Measurements from ENCODE around the gene ADAMTS17.
A peak's percentile ranks its signal among the peaks of the same experiment; 100 is the strongest.

Gene ADAMTS17

DNA sequence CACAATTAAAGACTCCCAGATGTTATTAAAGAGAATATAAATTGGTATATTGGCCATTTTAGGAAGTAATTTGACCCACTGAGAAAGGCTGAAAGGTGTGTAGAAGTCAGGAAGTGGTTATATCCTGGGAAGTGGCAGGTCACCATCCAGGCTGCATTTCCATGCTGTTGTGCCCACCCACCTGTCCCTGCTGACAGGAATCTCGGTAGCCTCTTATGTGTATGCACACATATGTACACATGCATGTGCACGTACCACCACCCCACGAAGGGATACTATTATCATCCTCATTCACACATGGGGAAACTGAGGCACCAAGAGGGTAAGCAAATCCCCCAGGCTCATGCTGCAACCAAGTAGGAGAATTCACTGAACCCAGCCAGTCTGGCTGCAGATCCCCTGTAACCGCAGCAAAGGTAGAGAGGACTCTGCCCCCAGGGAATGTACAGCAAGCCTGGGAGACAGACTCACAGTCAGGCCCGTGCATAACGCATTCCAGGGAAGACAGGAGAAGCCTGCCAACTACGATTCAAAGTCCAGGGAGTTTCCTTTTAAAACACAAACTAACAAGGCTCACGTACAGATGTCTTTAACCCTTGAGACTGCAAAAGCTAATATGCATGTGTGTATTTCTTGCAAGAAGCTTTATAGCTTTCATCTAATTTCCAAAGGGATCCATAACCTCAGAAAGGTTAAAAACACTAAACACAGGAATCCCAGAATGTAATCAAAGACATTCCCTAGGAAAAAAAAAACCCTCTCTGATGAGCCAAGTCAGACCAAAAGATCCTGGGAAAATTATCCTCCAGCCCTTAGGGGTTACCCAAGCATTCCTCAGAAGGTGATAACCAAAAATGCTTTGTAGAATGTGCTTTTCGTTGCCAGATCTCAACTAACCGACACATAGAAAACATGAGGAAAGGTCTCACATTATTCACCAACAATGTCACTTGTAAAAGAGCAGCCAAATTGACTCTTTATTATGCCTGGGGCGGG, 129.6 kb downstream of the ADAMTS17 start:
- H3K9ac ChIP-seq (ENCODE audit: low read depth, low read length) = no peak overlapping the region
- no peaks in the 10 kb centered on the region for H3K27me3 ChIP-seq (ENCODE audit: insufficient read depth, low read length, poor library complexity)
- no peak overlapping the region for H3K4me3 ChIP-seq (ENCODE audit: low read depth in 1 of 2, low read length in 2 of 2)
- H3K4me1 ChIP-seq (ENCODE audit: insufficient read depth, low read length) = no peaks in the 10 kb centered on the region
- ATAC-seq (ENCODE audit: insufficient read depth, low read depth) (no peak), DNase-seq (no peak)
- no peak overlapping the region for H2AFZ ChIP-seq (ENCODE audit: low read depth, low read length)
- H3K9me3 ChIP-seq (ENCODE audit: insufficient read depth, low read length, severe bottlenecking) = no peaks in the 10 kb centered on the region
- TF ChIP-seq EZH2 (IDR thresholded peaks at IDR 0.05; ENCODE audit: borderline replicate concordance, low read depth, low read length, severe bottlenecking) = no peak
- TF ChIP-seq, protein P1, sequence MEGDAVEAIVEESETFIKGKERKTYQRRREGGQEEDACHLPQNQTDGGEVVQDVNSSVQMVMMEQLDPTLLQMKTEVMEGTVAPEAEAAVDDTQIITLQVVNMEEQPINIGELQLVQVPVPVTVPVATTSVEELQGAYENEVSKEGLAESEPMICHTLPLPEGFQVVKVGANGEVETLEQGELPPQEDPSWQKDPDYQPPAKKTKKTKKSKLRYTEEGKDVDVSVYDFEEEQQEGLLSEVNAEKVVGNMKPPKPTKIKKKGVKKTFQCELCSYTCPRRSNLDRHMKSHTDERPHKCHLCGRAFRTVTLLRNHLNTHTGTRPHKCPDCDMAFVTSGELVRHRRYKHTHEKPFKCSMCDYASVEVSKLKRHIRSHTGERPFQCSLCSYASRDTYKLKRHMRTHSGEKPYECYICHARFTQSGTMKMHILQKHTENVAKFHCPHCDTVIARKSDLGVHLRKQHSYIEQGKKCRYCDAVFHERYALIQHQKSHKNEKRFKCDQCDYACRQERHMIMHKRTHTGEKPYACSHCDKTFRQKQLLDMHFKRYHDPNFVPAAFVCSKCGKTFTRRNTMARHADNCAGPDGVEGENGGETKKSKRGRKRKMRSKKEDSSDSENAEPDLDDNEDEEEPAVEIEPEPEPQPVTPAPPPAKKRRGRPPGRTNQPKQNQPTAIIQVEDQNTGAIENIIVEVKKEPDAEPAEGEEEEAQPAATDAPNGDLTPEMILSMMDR (IDR thresholded peaks at IDR 0.05; ENCODE audit: borderline replicate concordance, extremely low read depth, low read length, poor library complexity, severe bottlenecking) = no peak
- H3K79me2 ChIP-seq (ENCODE audit: insufficient read depth, low read length) = peaks cover 55% of the 10 kb centered on the region
- 0 out of 2 replicates have a peak overlapping the region, but pooled peaks have one; percentile 26 for H3K27ac ChIP-seq (ENCODE audit: low read length)
- peaks cover 65% of the 10 kb centered on the region for H3K36me3 ChIP-seq (ENCODE audit: insufficient read depth, low read length)
- H4K20me1 ChIP-seq (ENCODE audit: insufficient read depth, low read length) = peaks cover 13% of the 10 kb centered on the region; the same call in 1 of the 2 replicates
- no peak overlapping the region for H3K4me2 ChIP-seq (ENCODE audit: insufficient read depth, low read length)

DNA sequence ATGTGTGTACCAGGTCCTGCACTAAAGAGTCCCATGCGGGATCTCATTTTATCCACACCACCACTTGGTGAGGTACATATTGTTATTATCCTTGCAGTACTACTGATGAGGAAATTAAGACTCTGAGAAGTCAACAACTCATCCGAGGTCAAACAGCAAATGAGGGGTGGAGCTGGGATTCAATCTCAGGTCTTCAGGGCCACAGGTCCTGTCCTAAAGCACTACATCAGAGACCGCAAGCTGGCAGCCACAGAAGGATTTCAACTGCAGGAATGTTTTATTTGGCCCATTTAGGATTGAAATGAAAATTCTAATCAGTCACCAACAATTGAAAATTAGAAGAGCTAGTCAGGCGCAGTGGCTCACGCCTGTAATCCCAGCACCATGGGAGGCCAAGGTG, 131.4 kb downstream of the ADAMTS17 start:
- no peak for ATAC-seq (ENCODE audit: insufficient read depth, low read depth)
- Histone ChIP-seq H4K20me1 (ENCODE audit: insufficient read depth, low read length) (peaks cover 15% of the 10 kb centered on the region; the same call in 1 of the 2 replicates), H3K27ac (ENCODE audit: low read length) (no peak overlapping the region), H3K4me1 (ENCODE audit: insufficient read depth, low read length) (no peaks in the 10 kb centered on the region), H3K9ac (ENCODE audit: low read depth, low read length) (no peak overlapping the region), H3K36me3 (ENCODE audit: insufficient read depth, low read length) (peaks cover 71% of the 10 kb centered on the region), H3K9me3 (ENCODE audit: insufficient read depth, low read length, severe bottlenecking) (no peaks in the 10 kb centered on the region), H3K79me2 (ENCODE audit: insufficient read depth, low read length) (peaks cover 53% of the 10 kb centered on the region), H3K4me2 (ENCODE audit: insufficient read depth, low read length) (no peak overlapping the region), H2AFZ (ENCODE audit: low read depth, low read length) (no peak overlapping the region), H3K4me3 (ENCODE audit: low read depth in 1 of 2, low read length in 2 of 2) (no peak overlapping the region), H3K27me3 (ENCODE audit: insufficient read depth, low read length, poor library complexity) (no peaks in the 10 kb centered on the region)
- no peak for DNase-seq
- no peak for TF ChIP-seq EZH2 (IDR thresholded peaks at IDR 0.05; ENCODE audit: borderline replicate concordance, low read depth, low read length, severe bottlenecking)

DNA sequence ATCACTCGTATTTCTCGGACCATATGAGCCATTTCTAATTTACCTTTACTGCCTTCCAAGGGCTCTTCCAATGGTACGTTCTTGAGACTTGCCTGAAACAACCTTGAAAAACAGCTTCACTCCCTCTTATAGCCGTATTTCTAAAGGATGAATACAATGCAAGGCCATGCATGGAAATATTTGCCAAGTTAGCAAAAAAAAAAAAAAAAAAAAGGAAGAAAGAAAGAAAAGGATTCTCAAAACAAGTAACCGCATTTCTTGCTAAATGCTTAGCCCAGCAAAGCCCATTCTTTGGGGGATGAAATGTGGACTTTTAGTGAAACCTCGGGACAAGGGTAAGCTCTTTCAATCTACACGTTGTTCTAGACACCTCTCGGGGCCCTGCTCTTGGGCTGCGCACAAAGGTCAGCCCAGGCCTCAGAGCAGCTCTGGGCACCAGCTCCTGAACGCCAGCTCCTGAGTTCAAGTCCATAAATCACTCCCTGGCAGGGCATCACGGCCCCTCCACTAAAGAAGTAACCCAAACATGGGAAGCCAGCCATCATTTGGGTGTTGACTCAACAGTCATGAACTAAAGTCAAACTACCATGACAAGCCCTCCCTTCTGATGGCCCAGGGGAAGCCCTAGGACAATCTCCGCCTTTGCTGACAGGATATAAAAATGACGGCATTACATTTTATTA, 132.7 kb downstream of the ADAMTS17 start:
- H3K4me3 ChIP-seq (ENCODE audit: low read depth in 1 of 2, low read length in 2 of 2) = no peak overlapping the region
- H3K27ac ChIP-seq (ENCODE audit: low read length) = no peak overlapping the region
- H4K20me1 ChIP-seq (ENCODE audit: insufficient read depth, low read length) = peaks cover 15% of the 10 kb centered on the region; the same call in 1 of the 2 replicates
- no peaks in the 10 kb centered on the region for H3K9me3 ChIP-seq (ENCODE audit: insufficient read depth, low read length, severe bottlenecking)
- DNase-seq = no peak
- no peak overlapping the region for H2AFZ ChIP-seq (ENCODE audit: low read depth, low read length)
- H3K4me1 ChIP-seq (ENCODE audit: insufficient read depth, low read length) = peaks cover 3% of the 10 kb centered on the region
- peaks cover 74% of the 10 kb centered on the region for H3K36me3 ChIP-seq (ENCODE audit: insufficient read depth, low read length)
- H3K4me2 ChIP-seq (ENCODE audit: insufficient read depth, low read length) = no peak overlapping the region
- peaks cover 59% of the 10 kb centered on the region for H3K79me2 ChIP-seq (ENCODE audit: insufficient read depth, low read length)
- TF ChIP-seq, protein P1 (IDR thresholded peaks at IDR 0.05; ENCODE audit: borderline replicate concordance, extremely low read depth, low read length, poor library complexity, severe bottlenecking) = no peak
- TF ChIP-seq EZH2 (IDR thresholded peaks at IDR 0.05; ENCODE audit: borderline replicate concordance, low read depth, low read length, severe bottlenecking) = no peak
- no peaks in the 10 kb centered on the region for H3K27me3 ChIP-seq (ENCODE audit: insufficient read depth, low read length, poor library complexity)
- no peak overlapping the region for H3K9ac ChIP-seq (ENCODE audit: low read depth, low read length)
- ATAC-seq (ENCODE audit: insufficient read depth, low read depth) = no peak
